AG04449 (cell line): ENCODE results near the gene LGI1.

Experiments used
- CTCF ChIA-PET: fragments of 350-600 bp; formaldehyde crosslinking; extraction: SDS; loops from one replicate; lab custom pipeline; 2021; ENCODE audit warnings: antibody characterized with exemption; lab: Yijun Ruan, JAX
- POLR2A ChIA-PET: fragments of 400-600, 350-600 bp; formaldehyde crosslinking; extraction: SDS; loops from one replicate; lab custom pipeline; 2020; ENCODE audit warnings: antibody characterized with exemption, inconsistent platforms; lab: Yijun Ruan, JAX
- DNase-seq: peaks from one replicate; pipeline ENCODE4 v3.0.0-alpha.2; 2010; ENCODE audit warnings: low read depth, low spot score
- H3K4me3 ChIP-seq: 2 replicates; pipeline ENCODE4 v1.5.1; 2011; ENCODE audit warnings: low read depth, mild to moderate bottlenecking, control low read depth, low read length
- TF ChIP-seq, protein P1 (sequence below): IDR thresholded peaks from one replicate; pipeline ENCODE4 v1.5.1; 2011; ENCODE audit warnings: mild to moderate bottlenecking, moderate library complexity, low read length, control low read depth, inconsistent platforms; ENCODE audit not compliant: insufficient read depth; ENCODE audit errors: missing control alignments

Gene LGI1

DNA sequence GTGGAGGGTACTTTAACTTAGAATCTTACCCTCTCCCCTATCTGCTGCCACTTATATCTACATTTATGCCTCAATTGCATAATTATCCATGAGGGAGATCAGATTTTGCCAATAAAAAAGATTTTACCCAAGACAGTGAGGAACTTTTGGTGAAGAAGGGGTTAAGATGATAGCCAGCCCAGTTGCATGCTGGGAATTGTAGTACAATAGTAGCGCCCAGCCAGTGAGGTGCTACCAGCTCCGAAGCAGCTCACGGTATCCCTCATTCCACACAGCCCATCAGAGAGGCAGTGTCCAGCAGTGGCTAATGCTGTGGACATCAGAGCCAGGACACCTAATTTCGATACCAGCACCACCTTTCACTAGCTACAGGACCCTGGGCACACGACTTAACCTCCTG lies 5.9 kb upstream of the LGI1 start:
- POLR2A ChIA-PET, result no interaction called here
- TF ChIP-seq, protein P1, sequence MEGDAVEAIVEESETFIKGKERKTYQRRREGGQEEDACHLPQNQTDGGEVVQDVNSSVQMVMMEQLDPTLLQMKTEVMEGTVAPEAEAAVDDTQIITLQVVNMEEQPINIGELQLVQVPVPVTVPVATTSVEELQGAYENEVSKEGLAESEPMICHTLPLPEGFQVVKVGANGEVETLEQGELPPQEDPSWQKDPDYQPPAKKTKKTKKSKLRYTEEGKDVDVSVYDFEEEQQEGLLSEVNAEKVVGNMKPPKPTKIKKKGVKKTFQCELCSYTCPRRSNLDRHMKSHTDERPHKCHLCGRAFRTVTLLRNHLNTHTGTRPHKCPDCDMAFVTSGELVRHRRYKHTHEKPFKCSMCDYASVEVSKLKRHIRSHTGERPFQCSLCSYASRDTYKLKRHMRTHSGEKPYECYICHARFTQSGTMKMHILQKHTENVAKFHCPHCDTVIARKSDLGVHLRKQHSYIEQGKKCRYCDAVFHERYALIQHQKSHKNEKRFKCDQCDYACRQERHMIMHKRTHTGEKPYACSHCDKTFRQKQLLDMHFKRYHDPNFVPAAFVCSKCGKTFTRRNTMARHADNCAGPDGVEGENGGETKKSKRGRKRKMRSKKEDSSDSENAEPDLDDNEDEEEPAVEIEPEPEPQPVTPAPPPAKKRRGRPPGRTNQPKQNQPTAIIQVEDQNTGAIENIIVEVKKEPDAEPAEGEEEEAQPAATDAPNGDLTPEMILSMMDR, result no peak
- H3K4me3 ChIP-seq, result no peak overlapping the region; the same call in 1 of the 2 replicates
- CTCF ChIA-PET, result interaction anchor here (1.4 to 2.2 kb wide), 2 partner anchors 64 to 107 kb away, joined by 4 to 6 read pairs; no protein-coding TSS in a partner anchor
- DNase-seq, result no peak

DNA sequence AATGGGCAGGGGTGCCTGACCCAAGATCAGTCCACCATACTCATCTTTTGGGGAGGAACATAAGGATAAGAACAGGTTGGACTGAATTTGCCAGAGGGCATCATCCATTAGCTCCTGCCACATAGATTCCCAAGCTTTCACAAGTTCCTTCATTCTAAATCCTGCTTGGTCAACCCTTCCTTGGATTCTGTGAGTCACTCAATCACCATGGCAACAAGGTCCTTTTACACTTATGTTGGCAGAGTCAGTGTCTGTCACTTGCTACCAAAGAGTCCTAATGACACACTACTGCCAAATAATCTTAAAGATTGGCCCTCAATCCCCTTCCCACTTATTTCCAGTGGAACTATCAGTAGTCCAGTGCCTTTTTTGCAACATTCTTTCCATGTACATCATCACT lies 5.0 kb upstream of the LGI1 start:
- no peak for DNase-seq
- TF ChIP-seq, protein P1, result no peak
- POLR2A ChIA-PET, result no interaction called here
- no peak overlapping the region for H3K4me3 ChIP-seq
- CTCF ChIA-PET, result interaction anchor here (1.4 kb wide), 1 partner anchor 106 kb away, joined by 4 read pairs; no protein-coding TSS in a partner anchor

DNA sequence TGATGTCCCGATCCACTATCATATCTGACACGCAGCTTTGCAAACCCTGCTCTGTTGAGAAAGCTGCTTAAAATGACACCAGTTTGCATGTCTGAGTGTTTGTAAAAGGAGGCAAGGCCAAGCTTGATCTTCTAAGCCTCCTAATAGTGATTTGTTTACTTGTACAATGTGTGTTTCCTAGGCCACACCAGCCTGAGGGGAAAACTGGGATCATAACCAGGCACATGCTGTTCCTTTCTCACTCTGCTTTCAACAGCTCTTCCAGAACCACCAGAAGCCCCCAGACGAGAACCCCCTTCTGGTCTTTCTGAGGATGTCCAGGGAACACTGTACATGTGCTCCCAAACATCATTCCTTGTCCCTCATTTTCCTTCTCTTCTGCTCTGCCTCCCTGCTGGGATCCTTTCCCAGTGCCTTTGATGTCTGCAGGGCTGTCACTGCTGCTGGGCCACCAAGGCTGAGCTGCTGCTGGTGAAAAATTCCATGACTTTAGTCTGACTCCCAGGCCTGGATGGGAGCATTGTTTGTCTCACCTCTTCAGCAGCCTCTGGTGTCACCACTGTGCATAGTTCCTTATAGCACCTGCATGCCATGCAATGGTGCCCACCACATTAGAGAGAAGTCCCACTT lies 4.0 kb upstream of the LGI1 start:
- CTCF ChIA-PET, result interaction anchor here (1.3 kb wide), 1 partner anchor 199 kb away, joined by 4 read pairs; no protein-coding TSS in a partner anchor
- no peak overlapping the region for H3K4me3 ChIP-seq
- TF ChIP-seq, protein P1, result no peak
- POLR2A ChIA-PET, result no interaction called here
- DNase-seq, result no peak

DNA sequence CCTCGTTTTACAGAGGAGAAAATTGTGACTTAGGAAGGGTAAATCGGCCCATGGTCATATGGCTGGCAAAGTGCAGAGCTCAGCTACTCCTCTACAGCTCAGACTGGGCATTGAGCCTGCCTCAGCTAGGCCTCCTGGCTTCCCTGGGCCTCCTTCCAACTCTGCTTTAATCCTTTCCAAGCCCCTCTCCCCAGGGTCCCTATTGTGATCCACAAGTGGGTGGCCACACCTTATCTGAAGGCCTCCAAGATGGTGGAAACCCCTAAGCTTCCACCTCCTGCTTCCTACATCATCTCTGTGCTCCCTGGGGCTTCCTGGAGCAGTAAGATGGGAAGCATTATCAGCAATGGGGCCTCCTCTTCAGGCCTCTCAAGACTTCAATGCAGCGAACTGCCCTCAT lies 3.0 kb upstream of the LGI1 start:
- no peak overlapping the region for H3K4me3 ChIP-seq
- CTCF ChIA-PET, result interaction anchor here (0.9 kb wide), 1 partner anchor 10 kb away, joined by 4 read pairs; no protein-coding TSS in a partner anchor
- POLR2A ChIA-PET, result no interaction called here
- DNase-seq, result no peak
- TF ChIP-seq, protein P1, result no peak

GRCh38 chr10:93755443-93756116 lies 2.2 kb upstream of the LGI1 start:
- TF ChIP-seq, protein P1, result no peak

GRCh38 chr10:93756118-93756517 lies 1.6 kb upstream of the LGI1 start:
- TF ChIP-seq, protein P1, result no peak
- no peak overlapping the region for H3K4me3 ChIP-seq
- ChIA-PET POLR2A (no interaction called here), CTCF (interaction anchor here (0.6 to 1.5 kb wide), 2 partner anchors 9 to 60 kb away, joined by 3 read pairs; no protein-coding TSS in a partner anchor)
- DNase-seq, result no peak

More at GRCh38 chr10:93755443-93756116, 2.2 kb upstream of the LGI1 start:
- CTCF ChIA-PET, result interaction anchor here (0.9 kb wide), 1 partner anchor 11 kb away, joined by 4 read pairs; no protein-coding TSS in a partner anchor
- H3K4me3 ChIP-seq, result no peak overlapping the region
- POLR2A ChIA-PET, result no interaction called here
- DNase-seq, result no peak
